Ishikawa (cell line): Measurements from ENCODE around the gene PKD1.

ENCODE experiments used
- CEBPB ChIP-seq: IDR thresholded peaks from 2 replicates; pipeline ENCODE4 v1.6.1; 2012
- EP300 ChIP-seq: IDR thresholded peaks from 2 replicates; pipeline ENCODE4 v1.6.1; 2012; ENCODE audit warnings: borderline replicate concordance
- RAD21 ChIP-seq: IDR thresholded peaks from 2 replicates; pipeline ENCODE4 v1.6.1; 2012; ENCODE audit warnings: low read depth
- TAF1 ChIP-seq: IDR thresholded peaks from 2 replicates; pipeline ENCODE4 v1.6.1; 2012; ENCODE audit warnings: low read depth, mild to moderate bottlenecking
- YY1 ChIP-seq: IDR thresholded peaks from 2 replicates; pipeline ENCODE4 v1.6.1; 2012; ENCODE audit warnings: low read depth
- TF ChIP-seq, protein P1 (sequence below): IDR thresholded peaks from 2 replicates; pipeline ENCODE4 v1.6.1; 2012
- TF ChIP-seq, protein P2 (sequence below): IDR thresholded peaks from 2 replicates; pipeline ENCODE4 v1.6.1; 2012; ENCODE audit warnings: low read depth, mild to moderate bottlenecking

DNA sequence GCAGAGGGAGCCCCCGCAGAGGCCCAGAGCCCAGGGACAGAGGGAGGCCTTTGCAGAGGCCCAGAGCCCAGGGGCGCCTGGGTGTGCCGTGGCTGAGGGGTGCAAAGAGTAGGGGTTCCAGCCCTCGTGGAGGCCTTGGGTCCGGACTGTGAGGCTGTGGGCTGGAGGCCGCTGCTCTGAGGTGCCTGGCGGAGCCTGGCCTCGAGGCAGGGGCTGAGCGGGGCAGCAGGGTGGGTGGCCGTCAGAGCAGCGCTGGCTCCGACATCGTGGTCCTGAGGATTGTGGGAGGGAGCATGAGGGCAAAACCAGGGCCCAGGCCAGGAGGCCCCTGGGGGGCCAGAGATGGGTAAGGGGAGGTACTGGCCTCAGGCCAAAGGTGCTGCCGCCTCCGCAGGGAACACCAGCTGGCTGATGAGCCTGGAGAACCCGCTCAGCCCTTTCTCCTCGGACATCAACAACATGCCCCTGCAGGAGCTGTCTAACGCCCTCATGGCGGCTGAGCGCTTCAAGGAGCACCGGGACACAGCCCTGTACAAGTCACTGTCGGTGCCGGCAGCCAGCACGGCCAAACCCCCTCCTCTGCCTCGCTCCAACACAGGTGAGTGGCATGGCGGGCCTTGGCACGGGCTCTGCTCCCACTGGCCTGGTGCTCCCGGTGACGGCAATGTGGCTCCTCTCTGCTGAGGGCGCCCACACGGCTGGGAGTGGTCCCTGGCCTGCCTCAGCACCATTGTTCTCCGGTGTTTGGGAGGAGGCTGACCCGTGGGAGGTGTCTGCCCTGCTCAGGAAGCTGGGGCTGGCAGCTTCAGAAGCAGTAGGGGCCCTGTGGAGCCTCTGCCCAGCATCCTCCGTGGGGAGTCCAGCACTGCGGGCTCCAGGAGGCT, 54.3 kb downstream of the PKD1 start:
- TF ChIP-seq EP300 (no peak), RAD21 (no peak), CEBPB (no peak), YY1 (no peak), TAF1 (no peak)
- TF ChIP-seq, protein P1, sequence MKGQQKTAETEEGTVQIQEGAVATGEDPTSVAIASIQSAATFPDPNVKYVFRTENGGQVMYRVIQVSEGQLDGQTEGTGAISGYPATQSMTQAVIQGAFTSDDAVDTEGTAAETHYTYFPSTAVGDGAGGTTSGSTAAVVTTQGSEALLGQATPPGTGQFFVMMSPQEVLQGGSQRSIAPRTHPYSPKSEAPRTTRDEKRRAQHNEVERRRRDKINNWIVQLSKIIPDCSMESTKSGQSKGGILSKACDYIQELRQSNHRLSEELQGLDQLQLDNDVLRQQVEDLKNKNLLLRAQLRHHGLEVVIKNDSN, result no peak
- TF ChIP-seq, protein P2, sequence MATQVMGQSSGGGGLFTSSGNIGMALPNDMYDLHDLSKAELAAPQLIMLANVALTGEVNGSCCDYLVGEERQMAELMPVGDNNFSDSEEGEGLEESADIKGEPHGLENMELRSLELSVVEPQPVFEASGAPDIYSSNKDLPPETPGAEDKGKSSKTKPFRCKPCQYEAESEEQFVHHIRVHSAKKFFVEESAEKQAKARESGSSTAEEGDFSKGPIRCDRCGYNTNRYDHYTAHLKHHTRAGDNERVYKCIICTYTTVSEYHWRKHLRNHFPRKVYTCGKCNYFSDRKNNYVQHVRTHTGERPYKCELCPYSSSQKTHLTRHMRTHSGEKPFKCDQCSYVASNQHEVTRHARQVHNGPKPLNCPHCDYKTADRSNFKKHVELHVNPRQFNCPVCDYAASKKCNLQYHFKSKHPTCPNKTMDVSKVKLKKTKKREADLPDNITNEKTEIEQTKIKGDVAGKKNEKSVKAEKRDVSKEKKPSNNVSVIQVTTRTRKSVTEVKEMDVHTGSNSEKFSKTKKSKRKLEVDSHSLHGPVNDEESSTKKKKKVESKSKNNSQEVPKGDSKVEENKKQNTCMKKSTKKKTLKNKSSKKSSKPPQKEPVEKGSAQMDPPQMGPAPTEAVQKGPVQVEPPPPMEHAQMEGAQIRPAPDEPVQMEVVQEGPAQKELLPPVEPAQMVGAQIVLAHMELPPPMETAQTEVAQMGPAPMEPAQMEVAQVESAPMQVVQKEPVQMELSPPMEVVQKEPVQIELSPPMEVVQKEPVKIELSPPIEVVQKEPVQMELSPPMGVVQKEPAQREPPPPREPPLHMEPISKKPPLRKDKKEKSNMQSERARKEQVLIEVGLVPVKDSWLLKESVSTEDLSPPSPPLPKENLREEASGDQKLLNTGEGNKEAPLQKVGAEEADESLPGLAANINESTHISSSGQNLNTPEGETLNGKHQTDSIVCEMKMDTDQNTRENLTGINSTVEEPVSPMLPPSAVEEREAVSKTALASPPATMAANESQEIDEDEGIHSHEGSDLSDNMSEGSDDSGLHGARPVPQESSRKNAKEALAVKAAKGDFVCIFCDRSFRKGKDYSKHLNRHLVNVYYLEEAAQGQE, result no peak
